DMS79 treated with DMSO at 0.1 percent for 48 hours (cell line): ENCODE data around the gene ANO10.
A peak's percentile ranks its signal among the peaks of the same experiment; 100 is the strongest.
"Not testable (repeated sequence)": the region's sequence is repeated elsewhere in the genome, so short reads cannot be mapped to it uniquely, and the experiment has no call there.

Experiments used
- DNase-seq: peaks from one replicate; lab custom pipeline; 2025; lab: John Stamatoyannopoulos, UW

Gene ANO10

GRCh38 chr3:43621656-43622432 is at the start of gene ANO10:
TSS of gene ANO10 (minus strand) at chr3:43622011. CDS start at chr3:43605852, 16,159 bp downstream.
- peak; percentile 83 for DNase-seq

- no peak for DNase-seq
These were observed 49.1 kb upstream of the ANO10 start for GRCh38 chr3:43670635-43671522.

- not testable (repeated sequence) for DNase-seq
These were observed 43.2 kb upstream of the ANO10 start for GRCh38 chr3:43665011-43665410.

GRCh38 chr3:43661376-43661775 is 39.6 kb upstream of the ANO10 start:
- DNase-seq, result not testable (repeated sequence)

- no peak for DNase-seq
These were observed 37.6 kb upstream of the ANO10 start for GRCh38 chr3:43659250-43659880.

DNA sequence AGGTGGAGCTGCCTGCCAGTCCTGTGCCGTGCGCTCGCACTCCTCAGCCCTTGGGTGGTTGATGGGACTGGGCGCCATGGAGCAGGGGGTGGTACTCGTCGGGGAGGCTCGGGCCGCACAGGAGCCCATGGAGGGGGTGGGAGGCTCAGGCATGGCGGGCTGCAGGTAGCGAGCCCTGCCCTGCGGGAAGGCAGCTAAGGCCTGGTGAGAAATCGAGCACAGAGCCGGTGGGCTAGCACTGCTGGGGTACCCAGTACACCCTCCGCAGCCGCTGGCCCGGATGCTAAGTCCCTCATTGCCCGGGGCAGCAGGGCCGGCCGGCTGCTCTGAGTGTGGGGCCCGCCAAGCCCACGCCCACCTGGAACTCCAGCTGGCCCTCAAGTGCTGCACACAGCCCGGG is 34.6 kb upstream of the ANO10 start:
- DNase-seq, result not testable (repeated sequence)

- no peak for DNase-seq
These were observed 28.5 kb upstream of the ANO10 start for GRCh38 chr3:43650345-43650744.

GRCh38 chr3:43649365-43649968 is 27.7 kb upstream of the ANO10 start:
- DNase-seq, result no peak

DNA sequence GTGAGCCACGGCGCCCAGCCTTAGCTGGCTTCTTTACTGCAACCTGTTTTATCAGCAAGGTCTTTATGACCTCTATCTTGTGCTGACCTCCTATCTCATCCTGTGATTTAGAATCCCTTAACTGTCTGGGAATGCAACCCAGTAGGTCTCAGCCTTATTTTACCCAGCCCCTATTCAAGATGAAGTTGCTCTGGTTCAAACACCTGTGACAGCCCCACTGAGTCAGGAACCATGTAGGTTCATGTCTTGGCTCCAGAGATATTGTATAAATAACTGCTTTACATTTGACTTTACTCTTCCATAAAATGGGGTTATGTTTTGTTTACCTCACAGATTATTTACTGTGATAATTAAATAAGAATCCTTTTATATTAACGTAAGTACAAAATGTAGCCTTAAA is 27.1 kb upstream of the ANO10 start:
- DNase-seq, result no peak

- DNase-seq, result no peak
These were observed 25.7 kb upstream of the ANO10 start for GRCh38 chr3:43647331-43648166.

DNA sequence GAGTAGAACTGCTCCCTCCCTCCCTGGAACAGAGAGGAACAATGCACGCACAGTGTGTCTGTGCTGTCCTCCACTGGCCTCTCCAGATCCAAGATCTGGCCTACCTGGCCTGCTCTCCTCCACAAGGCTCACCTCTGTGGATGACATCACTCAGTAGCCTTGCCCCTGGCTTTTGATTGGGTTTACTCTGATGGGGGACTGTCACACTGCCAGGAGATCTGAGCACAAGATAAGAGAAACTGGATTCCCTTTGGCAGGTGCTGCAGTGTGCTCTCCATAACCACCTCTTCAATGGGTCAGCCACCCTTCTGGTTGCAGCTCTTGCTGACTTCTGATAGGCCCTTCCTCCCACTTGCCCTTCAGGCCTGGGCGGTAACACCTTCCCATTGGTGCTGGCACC is 22.6 kb upstream of the ANO10 start:
- DNase-seq, result peak; percentile 8

GRCh38 chr3:43641306-43642114 is 19.7 kb upstream of the ANO10 start:
- DNase-seq, result no peak

DNA sequence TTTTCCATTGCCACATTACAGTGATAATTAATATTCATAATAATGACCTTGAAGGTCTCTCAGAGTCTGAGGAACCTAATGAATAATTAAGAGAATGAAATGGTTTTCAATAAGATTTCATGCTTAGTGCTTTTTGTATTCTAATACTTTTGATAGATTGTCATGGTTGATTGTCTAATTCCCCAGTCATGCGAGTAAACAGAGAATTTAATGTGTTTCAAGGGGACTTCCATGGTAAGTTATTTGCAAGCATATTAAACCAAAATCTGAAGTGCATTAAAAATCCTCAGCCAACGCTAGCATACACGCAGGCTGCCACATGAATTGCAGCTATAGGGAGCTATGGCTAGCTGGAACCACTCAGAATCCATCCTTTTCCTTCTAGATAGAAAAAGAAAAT is 18.9 kb upstream of the ANO10 start:
- DNase-seq, result peak; percentile 73

DNA sequence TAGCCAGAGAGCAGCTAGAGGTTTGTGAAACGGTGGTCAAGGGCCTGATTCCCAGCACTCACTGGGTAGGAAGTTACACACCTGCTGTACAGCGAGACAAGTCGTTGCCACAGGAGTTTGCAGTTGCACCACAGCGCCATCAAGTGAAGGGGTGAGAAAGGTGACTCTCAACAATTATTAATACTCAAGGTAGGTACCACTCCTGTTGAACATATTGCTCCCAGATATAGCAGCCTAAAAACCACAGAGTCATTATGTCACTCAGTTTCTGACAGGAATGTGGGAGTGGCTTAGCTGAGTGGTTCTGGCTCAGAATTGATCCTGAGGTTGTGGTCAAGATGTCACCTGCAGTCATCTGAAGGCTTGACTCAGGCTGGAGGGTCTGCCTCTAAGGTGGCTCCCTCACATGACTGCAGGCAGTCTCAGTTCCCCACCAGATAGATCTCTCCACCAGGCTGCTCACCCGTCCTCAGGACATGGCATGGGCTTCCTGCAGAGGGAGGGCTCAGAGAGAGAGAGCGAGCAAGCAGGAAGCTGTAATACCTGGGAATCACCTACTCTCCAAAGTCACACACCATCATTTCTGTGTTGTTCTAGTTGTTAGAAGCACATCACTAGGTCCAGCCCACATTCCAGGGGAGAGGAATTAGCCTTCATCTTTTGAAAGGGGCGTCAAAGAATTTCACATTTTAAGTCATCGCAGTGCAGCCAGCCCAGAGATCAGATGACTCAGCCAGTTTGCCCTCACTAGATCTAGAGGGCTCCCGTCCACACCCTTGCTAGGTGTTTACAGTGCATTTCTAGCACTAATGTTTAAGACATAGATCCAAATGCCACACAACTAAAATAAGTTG is 17.0 kb upstream of the ANO10 start:
- DNase-seq, result no peak

DNA sequence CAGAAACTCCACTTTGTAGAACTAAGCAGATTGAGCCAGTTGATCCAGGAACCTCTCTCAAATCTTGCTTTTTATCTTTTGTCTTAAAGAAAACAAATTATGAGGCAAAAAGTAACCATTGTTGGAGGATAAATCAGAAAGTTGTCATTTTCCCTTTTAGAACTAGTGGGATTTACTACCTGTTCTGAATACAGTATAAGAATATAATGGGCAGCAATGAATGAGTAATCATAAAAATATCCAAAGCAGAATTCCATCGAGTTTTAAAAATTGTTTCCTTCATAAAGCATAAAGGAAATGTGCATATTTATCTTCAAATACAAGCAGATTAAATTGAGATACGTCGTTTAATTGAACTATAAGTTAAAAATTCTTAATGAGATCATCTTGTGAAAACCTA is 15.9 kb upstream of the ANO10 start:
- DNase-seq, result no peak

GRCh38 chr3:43632986-43633385 is 11.2 kb upstream of the ANO10 start:
- DNase-seq, result no peak

GRCh38 chr3:43632269-43632733 is 10.5 kb upstream of the ANO10 start:
- no peak for DNase-seq

DNA sequence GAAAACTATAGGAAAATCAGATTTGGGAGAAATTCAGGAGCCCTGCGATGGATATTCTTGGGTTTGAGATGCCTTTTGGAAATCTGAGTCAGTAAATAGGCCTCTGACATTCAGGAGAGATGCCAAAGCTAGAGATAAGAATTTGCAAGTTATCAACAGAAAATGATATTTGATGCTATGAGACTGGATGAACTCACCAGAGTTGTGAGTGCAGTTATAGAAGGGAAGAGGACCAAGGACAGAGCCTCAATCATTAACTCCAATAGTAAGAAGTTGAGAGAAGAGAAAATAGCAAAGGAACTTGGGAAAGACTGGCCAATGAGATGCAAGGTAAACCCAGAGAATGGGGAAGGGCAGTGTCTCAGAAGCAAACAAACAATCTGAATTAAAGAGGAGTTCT is 7.9 kb upstream of the ANO10 start:
- DNase-seq, result no peak

DNA sequence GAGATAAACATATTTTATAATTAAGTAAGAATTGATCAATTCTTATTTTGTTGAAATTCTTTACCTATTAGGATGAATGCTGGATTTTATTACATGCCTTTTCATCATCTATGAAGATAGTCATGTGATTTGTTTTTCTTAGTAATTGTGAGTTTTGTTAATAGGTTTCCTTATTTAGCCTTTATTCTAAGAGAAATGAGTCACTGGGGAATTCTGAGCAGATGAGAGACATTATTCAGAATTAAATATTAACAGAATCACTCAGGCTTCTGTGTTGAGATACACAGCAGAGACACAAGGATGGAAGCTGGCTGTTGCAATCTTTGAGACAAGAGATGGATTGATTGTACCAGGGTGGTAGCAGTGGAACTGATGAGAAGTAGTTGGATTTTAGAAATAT is 7.4 kb upstream of the ANO10 start:
- DNase-seq, result no peak
